ENCODE data around the gene LRP1. TPM values are rescaled to one million over a fixed set of nuclear protein-coding genes. Genes with fewer than 3 reads are reported as not detected.

Gene LRP1
- total RNA-seq, 2 experiments from 2014 or later: 1.1 to 4.4 TPM

GRCh38 chr12:57153415-57153997 lies 25.2 kb downstream of the LRP1 start:
- BruUV-seq (replicated peaks): no TSS peak
- Histone ChIP-seq H3K4me3 (ENCODE audit: low read depth, low read length, poor library complexity, severe bottlenecking) (no peak overlapping the region), H2AFZ (ENCODE audit: low read length) (no peak overlapping the region), H3K27ac (ENCODE audit: low read depth, low read length, poor library complexity, severe bottlenecking) (no peak overlapping the region), H3K36me3 (ENCODE audit: insufficient read depth, low read length) (no peaks in the 10 kb centered on the region), H3K9me3 (ENCODE audit: low read length) (no peaks in the 10 kb centered on the region), H3K9me2 (ENCODE audit: insufficient read depth, low read length) (no peaks in the 10 kb centered on the region), H4K20me1 (ENCODE audit: insufficient read depth, low read length) (no peaks in the 10 kb centered on the region), H3K4me1 (ENCODE audit: insufficient read depth, low read length, poor library complexity, severe bottlenecking) (peaks cover 5% of the 10 kb centered on the region), H3K4me2 (ENCODE audit: low read length) (no peak overlapping the region), H3K79me2 (ENCODE audit: insufficient read depth, low read depth, low read length) (no peaks in the 10 kb centered on the region)
- ChIA-PET CTCF (ENCODE audit: unreplicated experiment) (interaction anchor here (0.6 kb wide), 1 partner anchor 16 kb away, joined by 7 read pairs; no protein-coding TSS in a partner anchor), POLR2A (interaction anchor here (0.6 kb wide), 1 partner anchor 188 kb away, joined by 3 read pairs; no protein-coding TSS in a partner anchor)
- DNase-seq (ENCODE audit: low spot score): no peak
- intact Hi-C loops (cut with micrococcal nuclease; ENCODE audit: unreplicated experiment): no loop called here
- TF ChIP-seq, protein P1, sequence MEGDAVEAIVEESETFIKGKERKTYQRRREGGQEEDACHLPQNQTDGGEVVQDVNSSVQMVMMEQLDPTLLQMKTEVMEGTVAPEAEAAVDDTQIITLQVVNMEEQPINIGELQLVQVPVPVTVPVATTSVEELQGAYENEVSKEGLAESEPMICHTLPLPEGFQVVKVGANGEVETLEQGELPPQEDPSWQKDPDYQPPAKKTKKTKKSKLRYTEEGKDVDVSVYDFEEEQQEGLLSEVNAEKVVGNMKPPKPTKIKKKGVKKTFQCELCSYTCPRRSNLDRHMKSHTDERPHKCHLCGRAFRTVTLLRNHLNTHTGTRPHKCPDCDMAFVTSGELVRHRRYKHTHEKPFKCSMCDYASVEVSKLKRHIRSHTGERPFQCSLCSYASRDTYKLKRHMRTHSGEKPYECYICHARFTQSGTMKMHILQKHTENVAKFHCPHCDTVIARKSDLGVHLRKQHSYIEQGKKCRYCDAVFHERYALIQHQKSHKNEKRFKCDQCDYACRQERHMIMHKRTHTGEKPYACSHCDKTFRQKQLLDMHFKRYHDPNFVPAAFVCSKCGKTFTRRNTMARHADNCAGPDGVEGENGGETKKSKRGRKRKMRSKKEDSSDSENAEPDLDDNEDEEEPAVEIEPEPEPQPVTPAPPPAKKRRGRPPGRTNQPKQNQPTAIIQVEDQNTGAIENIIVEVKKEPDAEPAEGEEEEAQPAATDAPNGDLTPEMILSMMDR (conservative IDR thresholded peaks at IDR 0.05; ENCODE audit: low read length): no peak
- no peak for TF ChIP-seq EZH2phosphoT487 (IDR thresholded peaks at IDR 0.05; ENCODE audit: borderline replicate concordance, low read depth, low read length)

DNA sequence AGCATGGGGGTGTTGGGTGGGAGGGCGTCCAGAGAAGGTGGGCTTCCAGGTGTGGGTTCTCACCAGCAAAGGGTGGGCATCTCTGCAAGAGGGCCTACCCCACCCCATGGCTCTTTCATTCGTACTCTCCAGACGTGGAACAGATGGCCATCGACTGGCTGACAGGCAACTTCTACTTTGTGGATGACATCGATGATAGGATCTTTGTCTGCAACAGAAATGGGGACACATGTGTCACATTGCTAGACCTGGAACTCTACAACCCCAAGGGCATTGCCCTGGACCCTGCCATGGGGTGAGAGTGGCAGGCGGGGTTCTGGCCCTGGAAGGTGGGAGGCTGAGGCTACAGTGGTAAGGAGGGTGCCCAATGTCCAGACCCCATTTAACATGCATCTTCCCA lies 25.8 kb downstream of the LRP1 start:
- H3K4me3 ChIP-seq (ENCODE audit: low read depth, low read length, poor library complexity, severe bottlenecking): no peak overlapping the region
- no peak overlapping the region for H3K27ac ChIP-seq (ENCODE audit: low read depth, low read length, poor library complexity, severe bottlenecking)
- TF ChIP-seq EZH2phosphoT487 (IDR thresholded peaks at IDR 0.05; ENCODE audit: borderline replicate concordance, low read depth, low read length): no peak
- TF ChIP-seq, protein P1 (conservative IDR thresholded peaks at IDR 0.05; ENCODE audit: low read length): no peak
- H3K4me1 ChIP-seq (ENCODE audit: insufficient read depth, low read length, poor library complexity, severe bottlenecking): peaks cover 5% of the 10 kb centered on the region
- intact Hi-C loops (cut with micrococcal nuclease; ENCODE audit: unreplicated experiment): no loop called here
- H3K36me3 ChIP-seq (ENCODE audit: insufficient read depth, low read length): no peaks in the 10 kb centered on the region
- CTCF ChIA-PET (ENCODE audit: unreplicated experiment): interaction anchor here (0.6 kb wide), 1 partner anchor 15 kb away, joined by 7 read pairs; no protein-coding TSS in a partner anchor
- no TSS peak for BruUV-seq (replicated peaks)
- H2AFZ ChIP-seq (ENCODE audit: low read length): no peak overlapping the region
- no peak overlapping the region for H3K4me2 ChIP-seq (ENCODE audit: low read length)
- H3K9me3 ChIP-seq (ENCODE audit: low read length): no peaks in the 10 kb centered on the region
- H4K20me1 ChIP-seq (ENCODE audit: insufficient read depth, low read length): no peaks in the 10 kb centered on the region
- no peaks in the 10 kb centered on the region for H3K79me2 ChIP-seq (ENCODE audit: insufficient read depth, low read depth, low read length)
- no peaks in the 10 kb centered on the region for H3K9me2 ChIP-seq (ENCODE audit: insufficient read depth, low read length)
- POLR2A ChIA-PET: interaction anchor here (0.6 kb wide), 2 partner anchors 188 to 352 kb away, joined by 3 read pairs; no protein-coding TSS in a partner anchor
- no peak for DNase-seq (ENCODE audit: low spot score)

DNA sequence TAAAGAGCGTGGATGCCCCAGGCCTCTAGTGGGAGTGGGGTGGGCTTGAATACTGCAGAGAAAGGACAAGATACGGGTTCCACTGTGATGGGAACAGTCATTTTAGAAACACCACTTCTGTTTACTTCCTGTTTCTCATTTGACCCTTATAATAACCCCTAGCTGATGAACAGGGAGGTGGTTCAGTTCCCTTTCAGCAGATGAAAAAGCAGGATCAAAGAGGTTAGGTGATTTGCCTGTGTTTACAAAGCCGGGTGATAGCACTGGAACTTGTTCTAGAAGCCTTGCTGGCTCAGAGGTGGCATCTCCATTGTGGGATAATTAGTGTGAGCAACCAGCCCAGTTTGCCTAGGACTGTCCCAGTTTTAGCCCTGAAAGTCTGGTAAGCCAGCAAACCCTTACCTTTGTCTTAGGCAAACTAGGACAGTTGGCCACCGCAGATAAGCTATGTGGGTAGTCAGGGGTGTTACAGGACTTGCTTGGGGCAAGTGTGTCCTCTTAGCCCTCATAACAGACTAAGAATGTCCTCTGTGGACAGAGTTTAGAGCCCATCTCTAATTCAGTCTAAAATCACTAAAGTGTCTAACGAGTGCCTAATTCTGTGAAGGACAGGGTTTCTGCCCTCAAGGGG lies 26.6 kb downstream of the LRP1 start:
- Histone ChIP-seq H3K9me2 (ENCODE audit: insufficient read depth, low read length) (no peaks in the 10 kb centered on the region), H4K20me1 (ENCODE audit: insufficient read depth, low read length) (no peaks in the 10 kb centered on the region), H3K4me1 (ENCODE audit: insufficient read depth, low read length, poor library complexity, severe bottlenecking) (peaks cover 5% of the 10 kb centered on the region), H3K9me3 (ENCODE audit: low read length) (no peaks in the 10 kb centered on the region), H2AFZ (ENCODE audit: low read length) (0 out of 2 replicates have a peak overlapping the region, but pooled peaks have one; percentile 26), H3K4me3 (ENCODE audit: low read depth, low read length, poor library complexity, severe bottlenecking) (no peak overlapping the region), H3K27ac (ENCODE audit: low read depth, low read length, poor library complexity, severe bottlenecking) (no peak overlapping the region), H3K4me2 (ENCODE audit: low read length) (no peak overlapping the region), H3K36me3 (ENCODE audit: insufficient read depth, low read length) (no peaks in the 10 kb centered on the region), H3K79me2 (ENCODE audit: insufficient read depth, low read depth, low read length) (no peaks in the 10 kb centered on the region)
- DNase-seq (ENCODE audit: low spot score): no peak
- CTCF ChIA-PET (ENCODE audit: unreplicated experiment): no interaction called here
- POLR2A ChIA-PET: no interaction called here
- no TSS peak for BruUV-seq (replicated peaks)
- intact Hi-C loops (cut with micrococcal nuclease; ENCODE audit: unreplicated experiment): no loop called here
- TF ChIP-seq, protein P1 (conservative IDR thresholded peaks at IDR 0.05; ENCODE audit: low read length): no peak
- no peak for TF ChIP-seq EZH2phosphoT487 (IDR thresholded peaks at IDR 0.05; ENCODE audit: borderline replicate concordance, low read depth, low read length)
